GM19025 (cell line): ENCODE data around the gene MID1.
"Not testable (repeated sequence)": the region's sequence is repeated elsewhere in the genome, so short reads cannot be mapped to it uniquely, and the experiment has no call there.

ENCODE experiments used
- ATAC-seq: cut with Tn5 transposase; IDR thresholded peaks from one replicate; pipeline ENCODE4 v1.9.1; 2021; ENCODE audit warnings: mild to moderate bottlenecking, low read depth, moderate library complexity; ENCODE audit not compliant: unreplicated experiment

The MID1 gene

DNA sequence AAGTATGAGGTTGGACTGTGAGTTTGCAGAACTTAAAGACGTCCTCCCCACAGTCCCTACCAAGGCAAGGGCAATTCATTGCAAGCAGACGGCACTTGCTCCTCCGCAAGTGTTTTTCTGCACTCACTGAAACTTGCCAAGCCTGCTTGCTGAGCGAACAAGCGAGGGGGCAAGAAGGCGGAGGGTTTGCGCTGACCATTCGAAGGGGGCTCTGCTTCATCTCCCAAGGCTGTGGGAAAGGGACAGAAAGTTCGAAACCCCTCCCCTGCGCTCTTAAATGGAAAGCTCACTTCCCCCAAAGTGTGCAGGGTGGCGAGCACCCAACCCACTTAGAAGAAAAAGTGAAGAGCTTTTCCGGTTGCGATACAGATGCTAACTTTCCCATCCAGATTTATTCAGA lies 1.4 kb downstream of the MID1 start:
- ATAC-seq, result no peak

DNA sequence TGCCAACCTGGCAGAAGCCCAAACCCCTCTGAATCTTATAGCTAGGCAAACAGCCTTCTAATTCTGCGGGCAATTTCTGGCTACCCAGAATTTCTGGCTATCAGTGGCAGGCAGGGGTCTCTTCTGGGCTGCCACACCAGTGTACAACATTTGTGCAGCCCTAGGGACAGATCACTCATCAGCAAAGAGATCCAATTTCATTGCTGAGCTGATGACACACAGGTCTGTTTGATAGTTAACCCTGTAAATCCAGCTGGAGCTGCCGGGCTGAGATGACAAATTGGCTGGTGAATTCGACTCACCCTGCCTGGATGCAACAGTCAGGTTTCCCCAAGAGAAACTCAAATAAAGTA lies 2.4 kb downstream of the MID1 start:
- ATAC-seq, result no peak

DNA sequence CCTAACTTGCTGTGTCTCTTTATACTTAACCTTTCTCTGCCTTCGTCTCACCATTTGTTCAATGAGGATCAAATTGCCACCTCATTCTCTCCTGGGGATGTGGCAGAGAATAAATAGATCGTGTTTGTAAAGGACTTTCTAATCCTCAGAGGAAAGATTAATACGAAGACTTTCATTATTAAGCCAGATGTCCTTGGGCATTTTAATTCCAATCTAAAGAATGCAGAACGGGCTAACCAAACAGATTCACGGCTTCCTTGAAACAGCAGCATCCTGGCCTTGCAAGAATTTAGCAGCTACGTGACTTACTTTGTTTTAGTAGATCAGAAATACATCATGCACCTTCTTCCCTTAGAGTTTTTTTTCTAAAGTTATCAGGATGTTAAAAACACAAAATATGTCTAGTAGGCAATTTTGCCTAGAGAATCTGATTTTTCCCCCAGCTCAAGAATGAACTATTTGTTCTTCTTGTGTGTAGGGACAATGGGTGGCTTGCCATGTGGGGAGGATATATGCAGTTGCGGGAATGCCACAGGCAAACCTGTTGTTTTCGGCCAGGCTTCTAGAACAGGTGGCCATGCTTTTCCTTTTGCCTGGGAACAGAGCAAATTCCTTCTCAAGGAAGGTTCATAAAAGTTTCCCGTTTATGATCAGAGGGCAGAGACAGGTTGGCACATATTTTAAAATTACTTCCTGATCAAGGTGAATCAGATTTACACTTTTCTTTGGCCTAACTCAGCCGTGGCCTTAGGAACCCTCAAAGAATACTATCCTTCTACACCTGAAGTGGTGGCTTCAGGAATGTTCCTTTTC lies 3.0 kb downstream of the MID1 start:
- no peak for ATAC-seq

DNA sequence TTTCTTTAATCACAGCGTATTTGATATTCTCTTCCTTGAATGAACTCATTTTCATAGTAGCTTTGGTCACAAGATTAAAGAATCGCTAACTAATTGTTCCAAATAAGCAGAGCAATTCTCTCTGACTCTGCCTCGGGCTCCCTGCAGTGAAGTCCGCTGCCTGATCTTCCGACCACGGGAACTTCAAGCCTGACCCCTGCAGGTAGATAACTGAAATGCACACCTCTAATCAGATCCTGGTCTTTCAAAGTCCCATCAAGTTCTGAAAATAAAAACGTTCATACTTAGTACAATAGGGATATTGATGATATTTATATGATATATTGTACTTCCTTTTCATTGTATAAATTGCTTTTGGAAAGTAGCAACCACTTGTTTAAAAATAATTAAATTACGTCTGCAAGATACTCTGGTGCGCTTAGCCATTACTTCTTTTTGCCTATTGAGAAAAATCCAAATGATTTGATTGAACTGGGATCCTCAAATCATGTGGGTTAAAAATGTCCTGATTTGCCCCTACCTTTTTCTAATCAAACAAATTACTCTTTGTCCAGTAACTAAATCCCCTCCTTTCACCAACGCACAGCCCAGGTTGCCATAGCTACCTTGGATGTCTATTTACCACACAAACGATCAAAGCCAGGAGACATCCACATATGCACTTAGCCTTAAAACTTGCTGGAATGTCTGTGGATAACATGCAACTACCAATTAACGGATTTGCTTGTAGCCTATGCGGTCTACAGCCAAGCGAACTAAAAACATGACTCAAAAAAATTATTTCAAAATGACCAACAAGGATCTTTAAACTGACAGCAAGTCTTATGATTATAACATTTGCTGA lies 4.2 kb downstream of the MID1 start:
- ATAC-seq, result no peak

DNA sequence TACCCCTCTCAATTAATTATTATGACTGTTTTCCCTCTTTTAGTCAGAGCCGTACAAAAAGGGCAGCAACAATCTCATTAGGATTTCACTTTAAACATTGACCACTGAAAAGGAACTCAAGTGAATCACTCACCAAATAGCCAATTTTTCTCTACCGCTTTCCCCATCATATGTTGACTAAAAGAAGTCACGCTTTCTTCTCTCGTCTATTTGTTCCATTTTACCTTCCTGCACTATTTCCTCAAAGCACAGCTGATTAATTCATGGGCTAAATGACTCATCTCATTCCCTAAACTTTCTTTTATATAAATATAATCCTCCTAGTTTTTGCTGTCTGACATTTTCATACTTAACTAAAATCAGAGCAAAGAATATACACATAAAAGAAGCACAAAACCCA lies 8.2 kb downstream of the MID1 start:
- no peak for ATAC-seq

DNA sequence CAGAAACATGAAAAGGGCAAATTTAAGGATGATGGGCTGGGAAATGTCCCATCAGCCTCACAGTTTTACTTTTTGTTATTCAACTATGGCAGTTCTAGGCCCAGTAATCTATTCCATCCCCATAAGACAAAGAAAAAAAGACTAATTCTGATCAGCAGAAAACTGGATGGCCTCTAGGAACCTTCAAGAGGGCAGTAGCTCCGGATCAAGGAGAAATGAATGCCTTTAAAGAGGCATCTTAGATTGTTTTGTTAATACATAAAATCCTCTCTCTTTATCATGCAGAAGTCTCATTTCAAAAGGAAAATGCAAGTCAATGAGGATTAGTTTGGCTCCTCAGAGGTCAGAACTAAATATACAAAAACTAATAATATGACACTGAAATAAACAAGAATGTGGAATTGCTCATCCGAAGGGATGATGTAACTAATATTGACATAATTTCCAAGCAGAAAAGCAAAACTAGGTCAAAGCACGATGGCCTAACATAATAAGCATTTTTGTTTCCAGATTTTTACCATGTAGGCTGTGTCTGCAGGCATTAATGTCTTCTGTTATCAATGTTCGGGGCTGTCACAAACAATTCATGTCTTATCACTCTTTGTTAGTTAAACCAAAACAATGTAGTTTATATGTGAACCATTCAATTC lies 8.8 kb downstream of the MID1 start:
- ATAC-seq, result no peak

DNA sequence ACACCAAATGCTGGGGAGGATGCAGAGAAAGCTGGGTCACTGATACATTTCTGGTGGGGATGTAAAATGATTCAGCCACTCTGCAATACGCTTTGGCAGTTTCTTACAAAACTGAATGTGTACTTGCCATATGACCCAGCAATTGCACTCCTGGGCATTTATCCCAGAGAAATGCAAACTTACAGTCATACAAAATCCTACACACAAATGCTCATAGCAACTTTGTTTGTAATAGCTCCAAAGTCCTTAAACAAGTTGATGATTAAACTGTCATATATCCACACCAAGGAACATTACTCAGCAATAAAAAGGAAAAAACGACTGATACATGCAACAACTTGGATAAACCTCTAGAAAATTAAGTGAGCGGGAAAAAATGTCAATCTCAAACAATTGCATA lies 12.3 kb downstream of the MID1 start:
- no peak for ATAC-seq

DNA sequence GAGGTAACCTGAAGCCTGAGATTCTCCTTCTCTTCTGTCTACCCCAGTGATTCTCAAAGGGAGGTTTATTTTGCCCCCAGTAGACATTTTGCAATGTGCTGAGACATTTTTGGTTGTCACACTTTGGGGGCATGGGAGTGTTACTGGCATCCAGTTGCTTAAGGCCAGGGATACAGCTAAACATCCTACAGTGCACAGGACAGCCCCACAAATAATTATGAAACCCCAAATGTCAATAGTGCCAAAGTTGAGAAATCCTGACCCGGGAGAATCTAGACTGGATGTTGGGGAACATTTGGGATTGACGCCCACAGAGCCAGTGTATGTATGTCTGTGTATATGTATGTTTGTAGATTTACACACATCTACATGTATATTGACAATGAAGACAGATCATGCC lies 13.2 kb downstream of the MID1 start:
- no peak for ATAC-seq

DNA sequence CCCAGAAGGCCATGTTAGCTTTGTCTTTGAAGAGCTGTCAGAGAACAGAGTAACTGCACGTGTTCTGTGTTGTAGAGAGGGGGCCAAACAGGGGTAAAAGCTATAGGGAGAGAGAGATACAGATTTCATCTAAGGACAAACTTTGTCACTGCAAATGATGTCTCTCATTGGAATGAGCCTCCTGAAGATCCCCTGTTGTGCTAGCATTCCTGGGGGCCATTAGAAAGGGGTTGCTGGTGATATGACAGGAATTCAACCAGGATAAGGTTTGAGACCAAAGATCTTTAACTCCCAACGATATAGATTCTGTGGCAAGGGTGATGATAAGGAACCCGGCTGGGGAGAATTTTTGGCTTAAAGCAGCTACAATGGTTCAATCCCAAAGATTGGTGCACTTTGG lies 16.8 kb downstream of the MID1 start:
- no peak for ATAC-seq

DNA sequence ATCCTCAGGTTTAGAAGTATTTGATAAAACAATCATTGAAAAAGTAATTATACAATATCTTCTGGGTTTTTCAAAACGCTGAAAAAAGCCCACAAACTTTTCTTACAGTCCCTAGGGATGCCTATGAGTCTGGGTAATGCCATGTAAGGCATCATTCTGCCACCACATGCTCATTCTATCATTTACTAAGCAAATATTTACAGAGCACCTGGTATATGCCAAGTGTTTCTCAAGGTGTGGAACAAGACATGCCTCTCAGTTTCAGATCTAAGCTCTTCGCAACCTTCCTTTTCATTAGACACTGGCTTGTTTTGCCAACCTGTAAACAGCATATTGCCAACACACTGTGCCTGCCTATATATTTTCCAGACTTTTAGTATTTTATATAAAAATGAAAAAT lies 17.7 kb downstream of the MID1 start:
- no peak for ATAC-seq

DNA sequence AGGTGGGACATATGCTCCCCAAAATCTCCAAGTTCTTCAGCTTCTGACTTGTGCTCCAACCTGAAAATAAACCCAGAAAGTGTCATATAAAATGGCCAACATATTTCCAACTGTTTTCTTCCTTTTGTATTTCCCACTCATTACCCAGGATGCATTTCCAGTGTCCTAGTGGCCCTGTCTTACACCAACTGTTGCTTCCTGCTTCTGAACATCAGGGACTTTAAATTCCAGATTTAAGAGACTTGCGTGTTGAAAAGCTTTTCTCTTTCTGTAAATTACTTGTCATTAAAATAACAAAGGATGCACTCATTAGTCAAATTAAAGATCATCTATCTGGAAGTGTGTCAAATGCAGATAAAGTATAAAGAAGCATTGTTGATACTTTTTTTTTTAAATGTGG lies 19.9 kb downstream of the MID1 start:
- no peak for ATAC-seq

DNA sequence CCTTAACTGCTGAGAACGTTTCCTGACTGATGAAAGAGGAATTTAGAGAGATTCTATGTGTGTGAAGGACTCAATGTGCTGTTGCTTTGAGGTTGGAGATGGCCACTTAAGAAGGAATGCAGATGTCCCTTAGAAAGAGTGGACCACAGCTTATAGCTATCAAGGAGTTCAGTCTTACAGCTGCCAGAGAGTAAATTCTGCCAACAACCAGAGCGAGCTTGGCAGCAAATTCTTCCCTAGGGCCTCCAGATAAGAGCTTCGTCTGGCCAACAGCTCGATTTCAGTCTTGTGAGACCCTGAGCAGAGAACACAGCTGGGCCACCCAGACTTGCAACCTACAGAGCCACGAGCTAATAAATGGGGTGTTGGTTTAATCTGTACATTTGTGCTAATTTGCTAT lies 21.8 kb downstream of the MID1 start:
- no peak for ATAC-seq

DNA sequence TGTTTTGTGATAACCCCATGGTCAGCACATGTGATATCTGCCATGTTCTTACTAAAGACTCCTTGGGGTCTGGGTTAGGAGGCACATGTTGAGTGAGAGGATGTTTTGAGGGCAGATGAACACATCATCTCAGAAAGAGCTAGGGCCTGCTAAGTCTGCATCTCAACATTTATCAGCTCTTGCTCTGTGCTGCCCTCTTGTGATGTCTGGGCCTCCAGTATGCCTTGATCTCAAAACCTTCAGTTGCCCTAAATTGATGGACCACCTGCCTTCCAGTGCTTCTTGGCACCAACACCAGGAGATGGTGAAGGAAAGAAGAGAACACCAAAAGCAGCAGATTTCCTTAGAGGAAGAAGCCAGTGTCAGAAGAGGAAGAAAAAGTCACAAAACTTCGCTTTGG lies 22.5 kb downstream of the MID1 start:
- no peak for ATAC-seq

DNA sequence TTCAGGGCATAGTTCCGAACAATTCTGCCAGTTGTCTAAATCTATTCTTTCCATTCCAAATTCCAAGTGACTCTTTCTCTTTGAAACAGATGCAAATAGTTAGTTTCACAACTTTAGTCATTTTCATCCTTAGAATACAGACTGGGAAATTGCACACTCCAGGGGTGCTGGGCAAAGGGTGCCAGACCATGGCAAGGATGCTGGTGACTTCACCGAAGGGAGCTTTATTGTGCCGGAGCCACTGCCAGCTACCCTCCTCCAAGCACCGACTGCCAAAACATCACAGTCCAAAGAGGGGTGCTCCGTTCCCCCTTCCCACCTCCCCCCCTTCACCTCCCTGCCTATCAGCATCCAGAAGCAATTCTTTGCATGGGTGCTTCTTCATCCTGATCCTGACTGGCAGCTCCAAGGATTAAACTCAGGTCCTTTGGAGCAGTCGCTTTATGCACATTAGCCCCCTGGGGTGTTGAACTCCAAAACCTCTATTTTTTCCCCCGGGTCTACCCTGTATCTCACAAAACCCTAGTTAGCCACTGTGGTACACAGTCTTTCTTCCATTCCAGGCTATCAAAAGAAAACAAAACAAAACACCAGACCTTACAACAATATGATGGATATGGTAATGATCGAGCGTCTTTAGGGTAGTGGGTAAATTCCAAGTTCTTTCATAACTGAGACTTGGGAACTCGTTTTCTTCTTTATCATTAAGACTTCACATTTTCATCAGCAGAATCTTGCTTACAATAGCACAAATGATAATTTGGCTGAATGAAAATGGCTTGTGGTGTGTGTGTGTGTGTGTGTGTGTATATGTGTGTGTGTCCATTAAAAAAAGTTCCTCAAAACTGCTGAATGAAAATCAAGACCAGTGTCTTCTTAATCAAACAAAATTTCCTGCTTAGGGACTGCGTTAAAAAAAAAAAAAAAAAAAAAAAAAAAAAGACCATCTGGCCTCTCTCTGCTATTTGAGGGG lies 28.7 kb downstream of the MID1 start:
- ATAC-seq, result no peak

DNA sequence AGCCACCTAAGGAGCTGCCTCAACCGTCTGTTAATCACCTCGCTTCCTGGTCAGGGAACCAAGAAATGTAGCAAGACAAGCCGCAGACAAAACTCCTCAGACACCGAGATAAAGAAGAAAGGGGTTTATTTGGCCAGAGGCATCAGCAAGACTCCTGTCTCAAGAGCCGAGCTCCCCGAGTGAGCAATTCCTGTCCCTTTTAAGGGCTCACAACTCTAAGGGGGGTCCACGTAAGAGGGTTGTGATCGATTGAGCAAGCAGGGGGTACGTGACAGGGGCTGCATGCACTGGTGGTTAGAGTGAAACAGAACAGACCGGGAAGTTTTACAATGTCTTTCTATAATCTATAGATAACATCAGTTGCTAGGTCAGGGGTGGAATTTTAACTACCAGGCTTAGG lies 30.6 kb downstream of the MID1 start:
- ATAC-seq, result not testable (repeated sequence)

DNA sequence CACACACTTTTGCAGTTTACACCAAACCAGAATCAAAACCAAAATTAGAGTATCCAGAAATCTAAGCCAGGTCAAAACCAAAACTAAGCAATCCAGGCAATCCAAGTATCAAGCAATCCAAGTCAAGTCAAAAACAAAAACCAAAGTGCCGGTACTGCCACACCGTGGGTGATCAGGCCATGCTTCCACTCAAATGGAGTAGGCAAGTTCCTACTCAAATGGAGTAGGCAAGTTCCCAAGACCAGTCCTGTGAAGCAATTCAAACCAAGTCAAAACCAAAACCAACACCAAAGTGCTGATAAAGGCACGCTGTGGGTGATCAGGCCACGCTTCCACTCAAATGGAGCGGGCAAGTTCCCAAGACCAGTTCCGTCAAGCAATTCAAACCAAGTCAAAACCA lies 31.3 kb downstream of the MID1 start:
- ATAC-seq, result no peak

DNA sequence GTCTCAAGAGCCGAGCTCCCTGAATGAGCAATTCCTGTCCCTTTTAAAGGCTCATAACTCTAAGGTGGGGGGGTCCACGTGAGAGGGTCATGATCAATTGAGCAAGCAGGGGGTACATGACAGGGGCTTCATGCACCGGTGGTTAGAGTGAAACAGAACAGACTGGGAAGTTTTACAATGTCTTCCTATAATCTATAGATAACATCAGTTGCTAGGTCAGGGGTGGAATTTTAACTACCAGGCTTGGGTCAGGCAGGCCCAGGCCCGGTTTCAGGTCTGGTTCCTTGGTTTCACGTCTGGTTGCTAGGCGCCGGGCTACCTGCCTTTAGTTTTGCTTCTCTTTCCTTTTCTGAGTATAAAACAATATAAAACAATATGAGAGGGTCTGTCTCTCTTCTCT lies 35.5 kb downstream of the MID1 start:
- ATAC-seq, result not testable (repeated sequence)

DNA sequence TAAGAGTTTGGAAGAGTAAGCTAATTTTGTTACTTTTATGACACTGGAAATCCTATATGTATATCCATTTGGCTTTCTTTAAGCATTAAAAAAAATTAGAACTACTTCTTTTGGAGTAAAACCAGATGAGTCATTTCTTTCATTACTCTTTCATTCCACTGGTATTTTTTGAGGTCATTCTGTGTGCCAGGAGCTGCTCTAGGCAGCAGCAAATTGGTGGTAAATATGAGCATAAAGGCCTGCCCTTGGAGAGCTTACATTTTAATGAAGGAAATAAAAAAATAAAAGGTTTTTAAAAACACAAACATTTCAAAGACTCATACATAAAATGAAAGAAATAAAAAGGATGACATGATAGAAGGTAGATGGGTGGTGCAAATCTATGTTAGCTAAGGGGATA lies 37.4 kb downstream of the MID1 start:
- ATAC-seq, result no peak

DNA sequence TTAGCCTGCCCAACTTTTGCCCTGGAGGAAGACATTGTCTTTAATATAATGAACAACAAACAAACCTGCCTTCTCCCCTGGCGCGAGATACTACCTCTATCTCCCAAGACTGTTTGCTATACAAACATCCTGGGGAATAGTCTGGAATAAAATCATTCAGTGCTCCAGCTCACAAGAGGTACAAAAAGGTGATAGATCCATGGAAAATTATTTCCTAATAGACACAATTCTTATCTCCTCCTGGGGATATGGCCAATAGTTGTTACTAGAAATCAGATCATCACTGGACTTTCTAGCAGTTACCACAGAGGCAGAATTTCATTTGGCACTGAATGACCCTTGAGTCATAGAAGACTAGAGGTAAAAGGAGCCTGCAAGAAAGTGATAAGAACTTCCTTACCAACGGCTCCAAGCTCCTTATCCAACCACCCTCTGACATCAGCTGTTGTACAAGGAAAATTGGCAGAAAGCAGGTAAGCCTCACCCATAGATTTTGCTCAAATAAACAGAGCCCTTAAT lies 38.1 kb downstream of the MID1 start:
- ATAC-seq, result no peak
